GM12878 (cell line): Measurements from ENCODE around the gene TRMU. TPM values are rescaled to one million over a fixed set of nuclear protein-coding genes. Genes with fewer than 3 reads are reported as not detected.

Experiments used
- ATF2 ChIP-seq: IDR thresholded peaks from 2 replicates; pipeline ENCODE4 v1.6.1; 2012; ENCODE audit warnings: low read length, inconsistent platforms
- BCL11A ChIP-seq: IDR thresholded peaks from 2 replicates; pipeline ENCODE4 v1.6.1; 2011; ENCODE audit warnings: low read depth, low read length
- CHD2 ChIP-seq: IDR thresholded peaks from 2 replicates; pipeline ENCODE4 v1.6.1; 2011; ENCODE audit warnings: low read depth, low read length, improper control_type of control experiment, borderline replicate concordance
- CHD4 ChIP-seq: fragments of 200-600 bp; sonication (generic); IDR thresholded peaks from 2 replicates; pipeline ENCODE4 v1.6.1; 2016; ENCODE audit warnings: mild to moderate bottlenecking
- FOXM1 ChIP-seq: IDR thresholded peaks from 2 replicates; pipeline ENCODE4 v1.6.1; 2012; ENCODE audit warnings: low read depth, mild to moderate bottlenecking, inconsistent platforms, low read length, moderate library complexity
- HDAC2 ChIP-seq: fragments of 200-600 bp; sonication (generic); IDR thresholded peaks from 2 replicates; pipeline ENCODE4 v1.6.1; 2017
- HSF1 ChIP-seq: fragments of 150-350 bp; IDR thresholded peaks from 2 replicates; pipeline ENCODE4 v1.6.1; 2014; ENCODE audit warnings: mild to moderate bottlenecking, low read depth, low read length
- MTA2 ChIP-seq: fragments of 450-650 bp; IDR thresholded peaks from 2 replicates; pipeline ENCODE4 v1.6.1; 2016; ENCODE audit warnings: low read depth, mild to moderate bottlenecking, moderate library complexity
- MYB ChIP-seq: fragments of 150-350 bp; IDR thresholded peaks from 2 replicates; pipeline ENCODE4 v1.6.1; 2014; ENCODE audit warnings: mild to moderate bottlenecking, low read depth, low read length, borderline replicate concordance
- NFIC ChIP-seq: IDR thresholded peaks from 2 replicates; pipeline ENCODE4 v1.6.1; 2012; ENCODE audit warnings: low read depth, mild to moderate bottlenecking, inconsistent platforms, low read length, moderate library complexity
- NR2C1 ChIP-seq: fragments of 450-650 bp; IDR thresholded peaks from 2 replicates; pipeline ENCODE4 v1.6.1; 2017; ENCODE audit warnings: antibody characterized with exemption, mild to moderate bottlenecking, moderate library complexity
- NR2C2 ChIP-seq: IDR thresholded peaks from 2 replicates; pipeline ENCODE4 v1.6.1; 2011; ENCODE audit warnings: borderline replicate concordance, low read depth; ENCODE audit not compliant: control insufficient read depth, insufficient read length
- POU2F2 ChIP-seq: IDR thresholded peaks from 3 replicates; pipeline ENCODE4 v1.6.1; 2011; ENCODE audit warnings: low read depth, mild to moderate bottlenecking, low read length, borderline replicate concordance
- RAD21 ChIP-seq: IDR thresholded peaks from 2 replicates; pipeline ENCODE4 v1.6.1; 2011; ENCODE audit warnings: mild to moderate bottlenecking, low read depth, low read length, moderate library complexity; ENCODE audit not compliant: insufficient read depth
- SIX5 ChIP-seq: IDR thresholded peaks from 2 replicates; pipeline ENCODE4 v1.6.1; 2011; ENCODE audit warnings: mild to moderate bottlenecking, low read depth, low read length, moderate library complexity; ENCODE audit not compliant: severe bottlenecking
- SMAD5 ChIP-seq: IDR thresholded peaks from 2 replicates; pipeline ENCODE4 v1.6.1; 2016; ENCODE audit warnings: antibody characterized with exemption, low read depth
- SMC3 ChIP-seq: IDR thresholded peaks from 2 replicates; pipeline ENCODE4 v1.6.1; 2011; ENCODE audit warnings: low read length, improper control_type of control experiment, borderline replicate concordance
- SP1 ChIP-seq: IDR thresholded peaks from one replicate; pipeline ENCODE4 v1.6.1; 2011; ENCODE audit warnings: low read depth, low read length
- SREBF2 ChIP-seq: IDR thresholded peaks from 2 replicates; pipeline ENCODE4 v1.6.1; 2012; ENCODE audit warnings: mild to moderate bottlenecking, low read length
- TCF12 ChIP-seq: IDR thresholded peaks from 2 replicates; pipeline ENCODE4 v1.6.1; 2011; ENCODE audit warnings: low read depth, mild to moderate bottlenecking, low read length
- TCF7 ChIP-seq: IDR thresholded peaks from 2 replicates; pipeline ENCODE4 v1.6.1; 2014; ENCODE audit warnings: antibody characterized with exemption, borderline replicate concordance
- ZNF217 ChIP-seq: fragments of 450-650 bp; IDR thresholded peaks from 2 replicates; pipeline ENCODE4 v1.6.1; 2017; ENCODE audit warnings: antibody characterized with exemption, mild to moderate bottlenecking
- ZNF384 ChIP-seq: IDR thresholded peaks from 2 replicates; pipeline ENCODE4 v1.6.1; 2012; ENCODE audit warnings: low read depth, mild to moderate bottlenecking, low read length, improper control_type of control experiment, borderline replicate concordance
- ZNF622 ChIP-seq: fragments of 450-650 bp; IDR thresholded peaks from 2 replicates; pipeline ENCODE4 v1.6.1; 2017; ENCODE audit warnings: mild to moderate bottlenecking, inconsistent platforms
- ZNF687 ChIP-seq: fragments of 450-650 bp; IDR thresholded peaks from 2 replicates; pipeline ENCODE4 v1.6.1; 2017; ENCODE audit warnings: mild to moderate bottlenecking, moderate library complexity
- ZSCAN29 ChIP-seq: fragments of 450-650 bp; IDR thresholded peaks from 2 replicates; pipeline ENCODE4 v1.6.1; 2017; ENCODE audit warnings: mild to moderate bottlenecking, moderate library complexity
- polyA plus RNA-seq, 11 experiments: library from polyadenylated mRNA; depleted of rRNA in 4 of 11; unstranded in 6 of 11; stranded (reverse) in 5 of 11; fragments of >200 nt; fragmentation: Nextera tagmentation in 4 of 11; fragmentation: Illumina TruSeq in 1 of 11; extraction: Ambion mirVana in 4 of 11; extraction: Trizol in 1 of 11; gene quantifications; 1 replicate in 1 of 11; 2 replicates in 10 of 11; pipeline versions ENCODE4 v1.2.1 to v1.2.3, GENCODE V29; 2011 to 2016; ENCODE audit warnings: inconsistent platforms in 2 of 11, missing spikeins in 2 of 11, low read depth in 1 of 11
- total RNA-seq, 4 experiments: library from RNA; depleted of rRNA in 3 of 4; stranded (reverse); fragments of >200 nt in 3 of 4; fragmentation: Illumina TruSeq in 1 of 4; extraction: Trizol in 1 of 4; gene quantifications; 2 replicates each; pipeline versions ENCODE4 v1.2.1 to v1.2.3, GENCODE V29; 2013 to 2021

TRMU gene
- total and polyA plus RNA-seq, 10 of the 15 experiments (the other 5 are each of a cell fraction or from before 2014, with no cell fraction given), result 3.5 to 57.0 (median 44.0) TPM

- TF ChIP-seq MYB (no peak), SIX5 (no peak), SREBF2 (no peak), NFIC (no peak; the same call in 1 of the 2 replicates), CHD2 (no peak), TCF7 (no peak), ZNF217 (no peak), RAD21 (no peak), ZSCAN29 (no peak), FOXM1 (no peak), ZNF687 (peak; percentile 97), BCL11A (no peak; the same call in 1 of the 2 replicates), CHD4 (no peak), NR2C2 (no peak), SMAD5 (peak; percentile 89), MTA2 (peak; percentile 59), NR2C1 (peak; percentile 90), TCF12 (peak; percentile 67), HDAC2 (no peak), ATF2 (no peak; the same call in 1 of the 2 replicates), SMC3 (no peak), ZNF384 (no peak), POU2F2 (peak; percentile 87; the same call in 2 of the 3 replicates), SP1 (peak; percentile 65), HSF1 (no peak), ZNF622 (no peak)
Observed at GRCh38 chr22:46287873-46288751, 47.4 kb upstream of the TRMU start (continued).
